HepG2 (cell line): ENCODE measurements around the gene AKAP8L. TPM values are rescaled to one million over a fixed set of nuclear protein-coding genes. Genes with fewer than 3 reads are reported as not detected.

Source experiments
- ATAC-seq: fragments of 200-7000 bp; cut with Tn5 transposase; 3 replicates; pipeline ENCODE4 v1.9.1; 2020; ENCODE audit warnings: mild to moderate bottlenecking, moderate library complexity
- BruUV-seq: library from RNA; stranded (reverse); fragments of 400-500 nt; replicated peaks from 2 replicates; lab custom pipeline; 2021; lab: Mats Ljungman, UMichigan
- CTCF ChIA-PET: fragments of 300-600 bp; formaldehyde crosslinking; extraction: SDS; loops from one replicate; lab custom pipeline; 2021; ENCODE audit warnings: low total read pairs, inconsistent platforms, low intra/inter-chr PET ratio; lab: Yijun Ruan, JAX
- POLR2A ChIA-PET: fragments of 350-600 bp; sonication (Branson Sonifier 250); formaldehyde crosslinking; loops from one replicate; lab custom pipeline; 2020; ENCODE audit warnings: antibody characterized with exemption, inconsistent platforms; lab: Yijun Ruan, JAX
- DNase-seq: peaks from one replicate; pipeline ENCODE4 v3.0.0-alpha.2; 2015; ENCODE audit warnings: low spot score
- FAIRE-seq: peaks from 3 replicates; lab custom pipeline; 2011; peaks lifted over from hg19 to GRCh38; lab: Jason Lieb, UNC
- H2AFZ ChIP-seq: one replicate; pipeline ENCODE4 v1.6.1; 2011; ENCODE audit warnings: low read length, inconsistent platforms
- H3K27ac ChIP-seq: fragments of 300-600 bp; 3 replicates; pipeline ENCODE4 v1.8.0; 2011; ENCODE audit warnings: mixed run types, mild to moderate bottlenecking, mixed read lengths, low read length, inconsistent platforms; ENCODE audit not compliant: insufficient read depth; ENCODE audit errors: extremely low read length
- H3K27me3 ChIP-seq, 2 experiments: fragments of 200-600 bp in 1 of 2; 2 replicates in 1 of 2; 3 replicates in 1 of 2; pipeline versions ENCODE4 v1.6.0 to v1.8.0; 2011; ENCODE audit warnings: low read length in 2 of 2, mild to moderate bottlenecking in 2 of 2, moderate library complexity in 2 of 2, inconsistent platforms in 1 of 2; ENCODE audit not compliant: insufficient read depth in 2 of 2, control insufficient read depth in 1 of 2
- H3K36me3 ChIP-seq, 2 experiments: fragments of 200-600 bp in 1 of 2; replicated peaks in 1 of 2; 2 replicates in 1 of 2; 3 replicates in 1 of 2; pipeline versions ENCODE4 v1.5.1 to v1.8.0; 2011; ENCODE audit warnings: low read length in 2 of 2, inconsistent platforms in 1 of 2; ENCODE audit not compliant: insufficient read depth in 2 of 2, control insufficient read depth in 1 of 2
- H3K4me1 ChIP-seq: 2 replicates; pipeline ENCODE4 v1.5.1; 2012; ENCODE audit warnings: low read length, inconsistent platforms; ENCODE audit not compliant: insufficient read depth
- H3K4me2 ChIP-seq: 2 replicates; pipeline ENCODE4 v1.6.0; 2011; ENCODE audit warnings: low read depth, low read length, inconsistent platforms
- H3K4me3 ChIP-seq, 3 experiments: fragments of 200-600 bp in 1 of 3; sonication (generic), shearing (Covaris generic) in 1 of 3; replicated peaks in 1 of 3; 2 replicates each; pipeline ENCODE4 v1.5.1; 2011 to 2016; ENCODE audit warnings: low read length in 3 of 3, inconsistent platforms in 2 of 3, low read depth in 2 of 3, mild to moderate bottlenecking in 2 of 3, control low read depth in 1 of 3, mixed read lengths in 1 of 3; ENCODE audit not compliant: insufficient read depth in 1 of 3
- H3K79me2 ChIP-seq: one replicate; pipeline ENCODE4 v1.6.1; 2011; ENCODE audit warnings: low read length, inconsistent platforms; ENCODE audit not compliant: insufficient read depth
- H3K9ac ChIP-seq: 2 replicates; pipeline ENCODE4 v1.6.0; 2011; ENCODE audit warnings: mild to moderate bottlenecking, low read depth, low read length, inconsistent platforms; ENCODE audit not compliant: insufficient read depth
- H3K9me3 ChIP-seq: 2 replicates; pipeline ENCODE4 v1.5.1; 2012; ENCODE audit warnings: mild to moderate bottlenecking, low read length
- H4K20me1 ChIP-seq: 2 replicates; pipeline ENCODE4 v1.6.0; 2011; ENCODE audit warnings: inconsistent platforms, mild to moderate bottlenecking, low read length, moderate library complexity; ENCODE audit not compliant: insufficient read depth
- FOXK1 ChIP-seq: sonication (generic); formaldehyde crosslinking; IDR thresholded peaks from 2 replicates; pipeline ENCODE4 v1.4.0; 2020; ENCODE audit warnings: low read depth, missing genetic modification reagents, borderline replicate concordance
- KLF6 ChIP-seq: IDR thresholded peaks from 2 replicates; pipeline ENCODE4 v1.8.0; 2016; ENCODE audit warnings: missing biosample characterization, missing genetic modification reagents
- MED1 ChIP-seq: sonication (generic); formaldehyde crosslinking; IDR thresholded peaks from 2 replicates; pipeline ENCODE4 v1.4.0; 2020; ENCODE audit warnings: missing genetic modification reagents
- NFKBIZ ChIP-seq: IDR thresholded peaks from 2 replicates; pipeline ENCODE4 v1.6.1; 2018; ENCODE audit warnings: missing genetic modification reagents, missing compliant biosample characterization
- ZKSCAN8 ChIP-seq: IDR thresholded peaks from 2 replicates; pipeline ENCODE4 v1.6.1; 2016; ENCODE audit warnings: borderline replicate concordance, missing genetic modification reagents, missing compliant biosample characterization
- ZNF296 ChIP-seq: sonication (generic); formaldehyde crosslinking; conservative IDR thresholded peaks from 2 replicates; pipeline ENCODE4 v1.5.0; 2020; ENCODE audit warnings: mild to moderate bottlenecking, missing genetic modification reagents
- ZNF44 ChIP-seq: sonication (generic); formaldehyde crosslinking; IDR thresholded peaks from 2 replicates; pipeline ENCODE4 v1.5.1; 2020; ENCODE audit warnings: mild to moderate bottlenecking, missing genetic modification reagents
- ZNF451 ChIP-seq: sonication (generic); formaldehyde crosslinking; IDR thresholded peaks from 2 replicates; pipeline ENCODE4 v1.5.0; 2020; ENCODE audit warnings: mild to moderate bottlenecking, missing genetic modification reagents
- ZNF879 ChIP-seq: sonication (generic); formaldehyde crosslinking; IDR thresholded peaks from 2 replicates; pipeline ENCODE4 v1.8.1; 2023; ENCODE audit warnings: missing genetic modification reagents
- WGBS: methylation state at CpG from one replicate; pipeline ENCODE4 v1.1.6; 2017; ENCODE audit warnings: low lambda C conversion rate; 5-methylcytosine and 5-hydroxymethylcytosine counted together
- in situ Hi-C: cut with HindIII; loops from 2 replicates; pipeline ENCODE4 v1.10.0; 2017; ENCODE audit warnings: low pct_unique_long_range_greater_than_20kb; ENCODE audit not compliant: extremely low pct_ligation_motif_present
- intact Hi-C: fragments of 100-400 bp; cut with micrococcal nuclease; formaldehyde crosslinking; loops from one replicate; pipeline ENCODE4 v1.10.0; 2022; ENCODE audit not compliant: unreplicated experiment
- polyA plus RNA-seq, 8 experiments: library from polyadenylated mRNA; depleted of rRNA in 3 of 8; stranded (reverse) in 7 of 8; unstranded in 1 of 8; fragments of >200 nt; fragmentation: Illumina TruSeq in 4 of 8; extraction: Trizol in 4 of 8; gene quantifications; 2 replicates each; pipeline versions ENCODE4 v1.2.1 to v1.2.3, GENCODE V29; 2011 to 2016; ENCODE audit warnings: low read depth in 4 of 8, missing spikeins in 1 of 8, mixed read lengths in 1 of 8; ENCODE audit not compliant: insufficient read depth in 1 of 8
- total RNA-seq, 5 experiments: library from RNA; depleted of rRNA; stranded (reverse); fragments of >200 nt; fragmentation: Illumina TruSeq; extraction: Trizol; gene quantifications; 2 replicates each; pipeline ENCODE4 v1.2.3, GENCODE V29; 2016; ENCODE audit warnings: low read depth in 1 of 5
- TF ChIP-seq, protein P1 (sequence below): sonication (generic); formaldehyde crosslinking; IDR thresholded peaks from 2 replicates; pipeline ENCODE4 v1.4.0; 2020; ENCODE audit warnings: mild to moderate bottlenecking, missing genetic modification reagents
- TF ChIP-seq, protein P2 (sequence below): sonication (generic); formaldehyde crosslinking; conservative IDR thresholded peaks from 2 replicates; pipeline ENCODE4 v1.4.0; 2020; ENCODE audit warnings: mild to moderate bottlenecking, missing genetic modification reagents, moderate library complexity
- TF ChIP-seq, protein P3 (sequence below): sonication (generic); formaldehyde crosslinking; IDR thresholded peaks from 2 replicates; pipeline ENCODE4 v1.5.0; 2020; ENCODE audit warnings: mild to moderate bottlenecking, missing genetic modification reagents, borderline replicate concordance

The AKAP8L gene
- total and polyA plus RNA-seq, 2 of the 13 experiments (the other 11 are each of a cell fraction or from before 2014, with no cell fraction given), result 48.2 to 49.6 TPM

DNA sequence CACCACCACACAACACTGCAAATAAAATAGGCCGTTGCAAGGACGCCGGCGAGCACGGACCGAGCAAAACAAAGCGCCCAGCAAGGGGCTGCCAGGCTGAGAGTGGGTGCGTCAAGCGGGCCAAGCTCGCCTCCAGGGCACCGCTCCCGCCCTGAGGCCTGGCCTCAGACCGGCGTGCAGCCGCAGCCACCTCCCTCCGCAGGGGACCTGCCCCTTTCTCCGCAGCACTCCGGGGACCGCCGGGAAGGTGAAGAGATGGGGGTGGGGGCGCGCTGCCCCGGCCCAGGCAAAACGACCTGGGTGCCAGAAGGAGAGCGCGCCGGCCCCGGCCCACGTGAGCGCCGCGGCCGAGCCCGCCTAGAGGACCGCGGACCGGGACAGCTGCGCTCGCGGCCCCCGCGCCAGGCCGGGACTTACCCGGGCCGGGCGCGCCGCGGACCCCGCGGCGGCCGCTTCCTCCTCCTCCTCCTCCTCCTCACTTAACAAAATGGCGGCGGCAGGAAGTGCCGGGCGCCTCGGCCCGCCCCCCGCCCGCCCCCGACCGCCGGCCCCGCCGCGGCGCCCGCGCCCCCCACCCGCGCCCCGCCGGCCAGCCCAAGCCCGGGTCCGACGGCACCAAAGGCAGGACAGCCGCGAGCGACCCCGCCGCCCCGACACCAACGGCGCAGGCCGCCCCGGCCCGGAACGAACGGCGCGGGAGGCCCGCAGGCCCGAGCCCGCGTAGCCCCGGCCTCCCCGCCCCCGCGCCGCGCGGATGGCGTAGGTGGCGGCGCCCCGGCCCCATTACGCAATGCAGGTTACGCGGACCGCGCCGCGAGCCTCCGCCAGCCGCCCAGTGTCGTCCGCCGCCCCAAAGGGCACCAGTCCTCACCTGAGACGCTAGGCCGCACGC, 87.1 kb downstream of the AKAP8L start (continued):
- TF ChIP-seq FOXK1 (CRISPR knock-in tag), result 0 out of 2 replicates have a peak, but pooled peaks have one; percentile 16
- no peak for TF ChIP-seq ZKSCAN8 (CRISPR knock-in tag)
- no peak for TF ChIP-seq MED1
- TF ChIP-seq, protein P1, sequence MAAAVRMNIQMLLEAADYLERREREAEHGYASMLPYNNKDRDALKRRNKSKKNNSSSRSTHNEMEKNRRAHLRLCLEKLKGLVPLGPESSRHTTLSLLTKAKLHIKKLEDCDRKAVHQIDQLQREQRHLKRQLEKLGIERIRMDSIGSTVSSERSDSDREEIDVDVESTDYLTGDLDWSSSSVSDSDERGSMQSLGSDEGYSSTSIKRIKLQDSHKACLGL (CRISPR knock-in tag), result peak; percentile 71; the same call in 1 of the 2 replicates
- TF ChIP-seq KLF6 (CRISPR knock-in tag), result 0 out of 2 replicates have a peak, but pooled peaks have one; percentile 17

DNA sequence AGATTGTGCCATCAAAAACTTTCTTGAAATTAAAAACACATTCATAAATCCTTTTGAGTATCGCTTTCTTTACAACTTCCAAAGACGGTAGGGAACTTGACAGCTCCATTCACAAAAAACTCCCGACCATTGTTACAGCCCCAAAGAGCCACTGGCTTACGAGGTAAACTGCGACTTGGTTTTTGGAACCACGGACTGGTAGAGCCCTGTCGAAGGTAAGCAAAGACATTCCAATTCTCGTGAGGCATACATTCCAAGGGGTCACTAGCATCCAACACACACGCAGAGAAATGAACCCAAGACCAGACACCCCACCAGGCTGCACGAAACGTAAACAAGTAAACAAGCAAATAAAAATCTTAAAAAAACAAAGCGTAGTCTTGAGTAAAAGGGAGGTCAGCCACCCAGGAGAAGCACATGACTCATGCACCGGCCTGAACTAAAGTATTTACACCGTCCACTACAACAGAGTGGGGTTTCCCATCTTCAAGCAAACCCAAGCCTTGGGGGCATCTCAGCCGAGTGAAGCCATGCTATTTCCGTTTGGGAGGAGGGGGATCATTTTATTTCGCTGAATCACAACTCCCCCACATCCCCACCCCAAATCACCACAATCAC, 87.9 kb downstream of the AKAP8L start:
- WGBS, result 4% methylated on average over 17 of the region's 17 CpGs
- H3K9me3 ChIP-seq, result no peaks in the 10 kb centered on the region
- H3K4me3 ChIP-seq, result peak overlapping the region; percentile 66 to 99 (median 99)
- BruUV-seq, result TSS peak; percentile 48
- no peak for DNase-seq
- H3K4me2 ChIP-seq, result peak overlapping the region; percentile 96
- no peaks in the 10 kb centered on the region; a peak in 1 of 5 replicates for H3K36me3 ChIP-seq
- H4K20me1 ChIP-seq, result peaks cover 54% of the 10 kb centered on the region
- POLR2A ChIA-PET, result interaction anchor here (1.0 to 1.1 kb wide), 2 partner anchors 28 to 48 kb away, joined by 3 to 5 read pairs; no protein-coding TSS in a partner anchor
- peaks cover 69% of the 10 kb centered on the region for H3K79me2 ChIP-seq
- CTCF ChIA-PET, result no interaction called here
- intact Hi-C loops (loop anchor here (5.0 kb wide), 1 partner anchor 34 kb away; no protein-coding TSS in a partner anchor), in situ Hi-C loops (loop anchor here (5.0 kb wide), 1 partner anchor 34 kb away; no protein-coding TSS in a partner anchor)
- no peak overlapping the region for H2AFZ ChIP-seq
- peak overlapping the region; percentile 98 for H3K9ac ChIP-seq
- no peaks in the 10 kb centered on the region; a peak in 1 of 5 replicates for H3K27me3 ChIP-seq
- peak overlapping the region; percentile 70 for H3K27ac ChIP-seq
- FAIRE-seq, result no peak
- peaks cover 60% of the 10 kb centered on the region for H3K4me1 ChIP-seq
- ATAC-seq, result peak; percentile 22; the same call in 1 of the 3 replicates
- TF ChIP-seq, protein P2, sequence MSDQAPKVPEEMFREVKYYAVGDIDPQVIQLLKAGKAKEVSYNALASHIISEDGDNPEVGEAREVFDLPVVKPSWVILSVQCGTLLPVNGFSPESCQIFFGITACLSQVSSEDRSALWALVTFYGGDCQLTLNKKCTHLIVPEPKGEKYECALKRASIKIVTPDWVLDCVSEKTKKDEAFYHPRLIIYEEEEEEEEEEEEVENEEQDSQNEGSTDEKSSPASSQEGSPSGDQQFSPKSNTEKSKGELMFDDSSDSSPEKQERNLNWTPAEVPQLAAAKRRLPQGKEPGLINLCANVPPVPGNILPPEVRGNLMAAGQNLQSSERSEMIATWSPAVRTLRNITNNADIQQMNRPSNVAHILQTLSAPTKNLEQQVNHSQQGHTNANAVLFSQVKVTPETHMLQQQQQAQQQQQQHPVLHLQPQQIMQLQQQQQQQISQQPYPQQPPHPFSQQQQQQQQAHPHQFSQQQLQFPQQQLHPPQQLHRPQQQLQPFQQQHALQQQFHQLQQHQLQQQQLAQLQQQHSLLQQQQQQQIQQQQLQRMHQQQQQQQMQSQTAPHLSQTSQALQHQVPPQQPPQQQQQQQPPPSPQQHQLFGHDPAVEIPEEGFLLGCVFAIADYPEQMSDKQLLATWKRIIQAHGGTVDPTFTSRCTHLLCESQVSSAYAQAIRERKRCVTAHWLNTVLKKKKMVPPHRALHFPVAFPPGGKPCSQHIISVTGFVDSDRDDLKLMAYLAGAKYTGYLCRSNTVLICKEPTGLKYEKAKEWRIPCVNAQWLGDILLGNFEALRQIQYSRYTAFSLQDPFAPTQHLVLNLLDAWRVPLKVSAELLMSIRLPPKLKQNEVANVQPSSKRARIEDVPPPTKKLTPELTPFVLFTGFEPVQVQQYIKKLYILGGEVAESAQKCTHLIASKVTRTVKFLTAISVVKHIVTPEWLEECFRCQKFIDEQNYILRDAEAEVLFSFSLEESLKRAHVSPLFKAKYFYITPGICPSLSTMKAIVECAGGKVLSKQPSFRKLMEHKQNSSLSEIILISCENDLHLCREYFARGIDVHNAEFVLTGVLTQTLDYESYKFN (CRISPR knock-in tag), result no peak
- no peak for TF ChIP-seq ZNF296
- TF ChIP-seq ZNF879 (CRISPR knock-in tag), result no peak
- TF ChIP-seq, protein P3, sequence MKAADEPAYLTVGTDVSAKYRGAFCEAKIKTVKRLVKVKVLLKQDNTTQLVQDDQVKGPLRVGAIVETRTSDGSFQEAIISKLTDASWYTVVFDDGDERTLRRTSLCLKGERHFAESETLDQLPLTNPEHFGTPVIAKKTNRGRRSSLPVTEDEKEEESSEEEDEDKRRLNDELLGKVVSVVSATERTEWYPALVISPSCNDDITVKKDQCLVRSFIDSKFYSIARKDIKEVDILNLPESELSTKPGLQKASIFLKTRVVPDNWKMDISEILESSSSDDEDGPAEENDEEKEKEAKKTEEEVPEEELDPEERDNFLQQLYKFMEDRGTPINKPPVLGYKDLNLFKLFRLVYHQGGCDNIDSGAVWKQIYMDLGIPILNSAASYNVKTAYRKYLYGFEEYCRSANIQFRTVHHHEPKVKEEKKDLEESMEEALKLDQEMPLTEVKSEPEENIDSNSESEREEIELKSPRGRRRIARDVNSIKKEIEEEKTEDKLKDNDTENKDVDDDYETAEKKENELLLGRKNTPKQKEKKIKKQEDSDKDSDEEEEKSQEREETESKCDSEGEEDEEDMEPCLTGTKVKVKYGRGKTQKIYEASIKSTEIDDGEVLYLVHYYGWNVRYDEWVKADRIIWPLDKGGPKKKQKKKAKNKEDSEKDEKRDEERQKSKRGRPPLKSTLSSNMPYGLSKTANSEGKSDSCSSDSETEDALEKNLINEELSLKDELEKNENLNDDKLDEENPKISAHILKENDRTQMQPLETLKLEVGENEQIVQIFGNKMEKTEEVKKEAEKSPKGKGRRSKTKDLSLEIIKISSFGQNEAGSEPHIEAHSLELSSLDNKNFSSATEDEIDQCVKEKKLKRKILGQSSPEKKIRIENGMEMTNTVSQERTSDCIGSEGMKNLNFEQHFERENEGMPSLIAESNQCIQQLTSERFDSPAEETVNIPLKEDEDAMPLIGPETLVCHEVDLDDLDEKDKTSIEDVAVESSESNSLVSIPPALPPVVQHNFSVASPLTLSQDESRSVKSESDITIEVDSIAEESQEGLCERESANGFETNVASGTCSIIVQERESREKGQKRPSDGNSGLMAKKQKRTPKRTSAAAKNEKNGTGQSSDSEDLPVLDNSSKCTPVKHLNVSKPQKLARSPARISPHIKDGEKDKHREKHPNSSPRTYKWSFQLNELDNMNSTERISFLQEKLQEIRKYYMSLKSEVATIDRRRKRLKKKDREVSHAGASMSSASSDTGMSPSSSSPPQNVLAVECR, result peak; percentile 47; the same call in 1 of the 2 replicates
- peak; percentile 67; the same call in 1 of the 2 replicates for TF ChIP-seq ZNF44
- TF ChIP-seq FOXK1 (CRISPR knock-in tag), result no peak
- no peak for TF ChIP-seq NFKBIZ (CRISPR knock-in tag)
- no peak for TF ChIP-seq ZNF451 (CRISPR knock-in tag)
